Skeletal muscle satellite cell (primary cell): Measurements from ENCODE around the gene U2AF2.

Experiments used
- H3K27me3 ChIP-seq: 2 replicates; pipeline ENCODE4 v1.7.0; 2013; ENCODE audit warnings: low read length; ENCODE audit not compliant: control insufficient read depth, insufficient read depth
- H3K36me3 ChIP-seq: 2 replicates; pipeline ENCODE4 v1.7.0; 2013; ENCODE audit warnings: mild to moderate bottlenecking, control low read depth, low read length; ENCODE audit not compliant: insufficient read depth
- H3K4me1 ChIP-seq: 2 replicates; pipeline ENCODE4 v1.7.0; 2013; ENCODE audit warnings: low read length; ENCODE audit not compliant: control insufficient read depth, insufficient read depth
- H3K4me2 ChIP-seq: 2 replicates; pipeline ENCODE4 v1.7.0; 2013; ENCODE audit warnings: mild to moderate bottlenecking, low read length
- H3K4me3 ChIP-seq: 2 replicates; pipeline ENCODE4 v1.7.0; 2013; ENCODE audit warnings: low read length
- H3K9ac ChIP-seq: 2 replicates; pipeline ENCODE4 v1.7.0; 2013; ENCODE audit warnings: mild to moderate bottlenecking, low read depth, low read length, moderate library complexity
- H3K9me3 ChIP-seq: replicated peaks from 2 replicates; pipeline ENCODE4 v1.7.0; 2013; ENCODE audit warnings: mild to moderate bottlenecking, control low read depth, low read length

The U2AF2 gene

GRCh38 chr19:55690769-55691545 is 36.1 kb downstream of the U2AF2 start:
- Histone ChIP-seq H3K4me1 (no peaks in the 10 kb centered on the region), H3K27me3 (no peaks in the 10 kb centered on the region), H3K4me2 (no peak overlapping the region), H3K36me3 (peaks cover 61% of the 10 kb centered on the region), H3K9me3 (no peaks in the 10 kb centered on the region), H3K4me3 (no peak overlapping the region), H3K9ac (no peak overlapping the region)

- no peak overlapping the region for H3K9ac ChIP-seq
- H3K27me3 ChIP-seq, result no peaks in the 10 kb centered on the region
- H3K36me3 ChIP-seq, result peaks cover 61% of the 10 kb centered on the region
- H3K4me1 ChIP-seq, result no peaks in the 10 kb centered on the region
- no peak overlapping the region for H3K4me3 ChIP-seq
- no peak overlapping the region for H3K4me2 ChIP-seq
- no peaks in the 10 kb centered on the region for H3K9me3 ChIP-seq
Measured at GRCh38 chr19:55691561-55692481, 37.0 kb downstream of the U2AF2 start.

GRCh38 chr19:55692681-55693081 is 37.8 kb downstream of the U2AF2 start:
- Histone ChIP-seq H3K4me1 (no peaks in the 10 kb centered on the region), H3K4me3 (no peak overlapping the region), H3K27me3 (no peaks in the 10 kb centered on the region), H3K9me3 (no peaks in the 10 kb centered on the region), H3K9ac (no peak overlapping the region), H3K36me3 (peaks cover 67% of the 10 kb centered on the region), H3K4me2 (no peak overlapping the region)

DNA sequence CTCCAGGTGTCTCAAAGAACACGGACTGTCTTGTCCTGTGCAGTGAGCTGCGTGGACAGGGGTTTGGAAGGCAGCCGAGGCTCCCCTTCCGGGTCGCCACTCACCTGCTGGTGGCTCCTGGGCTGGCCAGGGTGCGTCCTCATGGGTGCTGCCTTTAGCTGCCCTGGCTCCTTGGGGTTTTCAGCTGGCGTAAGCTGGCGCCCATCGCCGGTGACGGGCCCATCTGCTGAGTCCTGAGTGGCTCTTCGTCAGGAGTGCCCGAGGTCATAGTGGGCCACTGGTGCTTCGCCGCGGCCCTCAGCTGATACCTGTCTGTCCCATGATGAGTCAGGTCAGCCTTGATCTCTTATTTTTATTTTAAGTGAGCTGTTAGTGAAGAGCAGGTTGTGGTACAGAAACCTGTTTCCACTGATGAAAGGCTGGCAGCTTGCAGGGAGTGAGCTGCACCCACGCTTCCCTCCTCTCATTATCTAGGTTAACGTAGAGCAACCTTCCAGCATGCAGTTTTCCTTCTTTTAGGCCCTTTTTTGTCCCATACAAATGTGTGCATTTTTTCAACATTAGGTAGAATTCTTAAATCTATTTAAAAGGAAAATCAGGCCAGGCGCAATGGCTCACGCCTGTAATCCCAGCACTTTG is 38.6 kb downstream of the U2AF2 start:
- Histone ChIP-seq H3K4me1 (no peaks in the 10 kb centered on the region), H3K9ac (no peak overlapping the region), H3K4me3 (no peak overlapping the region), H3K9me3 (no peaks in the 10 kb centered on the region), H3K27me3 (no peaks in the 10 kb centered on the region), H3K4me2 (no peak overlapping the region), H3K36me3 (peaks cover 64% of the 10 kb centered on the region)

DNA sequence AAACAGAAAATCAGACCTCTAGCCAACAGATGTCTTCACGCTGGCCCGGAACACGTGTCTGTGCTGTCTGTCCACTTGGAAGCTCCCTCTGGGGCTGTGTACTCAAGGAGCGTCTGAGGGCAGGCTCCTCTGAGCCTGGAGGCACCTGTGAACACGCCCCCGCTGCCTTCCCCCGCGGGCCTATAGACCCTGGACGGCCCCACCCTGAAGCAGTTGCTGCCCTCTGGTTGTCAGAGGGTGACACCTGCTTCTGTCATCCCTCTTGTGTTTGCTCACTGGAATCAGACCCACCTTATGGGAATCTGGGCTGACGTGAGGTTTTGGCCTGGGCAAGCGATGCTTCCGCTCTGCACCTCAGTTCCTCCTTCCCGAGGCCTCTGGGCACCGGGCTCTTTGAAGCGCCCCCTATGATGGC is 39.4 kb downstream of the U2AF2 start:
- Histone ChIP-seq H3K4me1 (no peaks in the 10 kb centered on the region), H3K4me3 (no peak overlapping the region), H3K36me3 (peaks cover 59% of the 10 kb centered on the region), H3K9me3 (no peaks in the 10 kb centered on the region), H3K27me3 (no peaks in the 10 kb centered on the region), H3K9ac (no peak overlapping the region), H3K4me2 (no peak overlapping the region)

- no peak overlapping the region for H3K4me3 ChIP-seq
- peaks cover 52% of the 10 kb centered on the region for H3K36me3 ChIP-seq
- no peaks in the 10 kb centered on the region for H3K9me3 ChIP-seq
- no peaks in the 10 kb centered on the region for H3K4me1 ChIP-seq
- no peak overlapping the region for H3K9ac ChIP-seq
- H3K27me3 ChIP-seq, result no peaks in the 10 kb centered on the region
- H3K4me2 ChIP-seq, result no peak overlapping the region
Measured at GRCh38 chr19:55694656-55695491, 40.0 kb downstream of the U2AF2 start.

DNA sequence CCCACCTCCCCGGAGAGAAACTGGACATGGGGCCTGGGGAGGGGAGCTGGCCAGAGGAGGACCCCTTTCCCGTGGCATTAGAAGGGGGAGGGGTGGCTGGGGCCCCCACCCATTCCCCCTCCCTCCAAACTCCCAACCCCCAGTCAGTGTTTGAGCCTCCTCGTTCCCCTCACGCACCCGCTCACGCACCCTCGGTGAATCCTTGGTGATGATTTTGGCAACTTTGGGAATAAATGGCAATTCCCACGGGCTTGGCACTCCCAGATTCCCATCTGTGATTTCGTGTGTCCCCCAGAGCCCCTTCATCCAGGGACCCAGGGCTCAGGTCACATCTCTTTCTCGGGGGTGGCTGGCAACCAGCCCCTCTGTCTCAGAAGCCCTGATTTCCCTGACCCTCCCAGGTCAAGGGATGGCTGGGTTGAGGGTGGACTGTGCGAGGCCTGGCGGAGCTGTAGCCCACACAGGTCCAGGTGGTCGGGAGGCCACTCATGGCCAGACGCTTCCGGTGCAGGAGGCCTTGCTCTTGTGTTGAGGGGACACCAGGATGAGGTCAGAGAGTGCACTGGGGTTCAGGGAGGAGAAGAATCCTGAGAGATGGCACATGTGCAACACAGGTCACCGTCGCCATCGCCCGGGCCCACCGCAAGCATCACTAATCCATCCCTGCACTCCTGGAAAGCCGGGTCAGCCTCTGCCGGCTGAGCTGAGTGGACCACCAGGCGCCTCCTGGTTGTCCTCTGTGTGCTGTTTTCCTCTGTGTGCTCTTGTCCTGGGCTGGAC is 40.9 kb downstream of the U2AF2 start:
- Histone ChIP-seq H3K9me3 (no peaks in the 10 kb centered on the region), H3K9ac (no peak overlapping the region), H3K4me2 (no peak overlapping the region), H3K36me3 (peaks cover 50% of the 10 kb centered on the region), H3K4me1 (no peaks in the 10 kb centered on the region), H3K27me3 (no peaks in the 10 kb centered on the region), H3K4me3 (no peak overlapping the region)

GRCh38 chr19:55696301-55697068 is 41.6 kb downstream of the U2AF2 start:
- H3K36me3 ChIP-seq, result peaks cover 52% of the 10 kb centered on the region

GRCh38 chr19:55697069-55697440 is 42.2 kb downstream of the U2AF2 start:
- Histone ChIP-seq H3K36me3 (peaks cover 54% of the 10 kb centered on the region), H3K4me3 (no peak overlapping the region), H3K4me2 (no peak overlapping the region), H3K9me3 (no peaks in the 10 kb centered on the region), H3K9ac (no peak overlapping the region), H3K27me3 (no peaks in the 10 kb centered on the region), H3K4me1 (no peaks in the 10 kb centered on the region)

More at GRCh38 chr19:55696301-55697068, 41.6 kb downstream of the U2AF2 start:
- no peak overlapping the region for H3K4me3 ChIP-seq
- no peak overlapping the region for H3K4me2 ChIP-seq
- no peaks in the 10 kb centered on the region for H3K27me3 ChIP-seq
- no peaks in the 10 kb centered on the region for H3K9me3 ChIP-seq
- H3K4me1 ChIP-seq, result no peaks in the 10 kb centered on the region
- H3K9ac ChIP-seq, result no peak overlapping the region

- Histone ChIP-seq H3K27me3 (no peaks in the 10 kb centered on the region), H3K4me1 (no peaks in the 10 kb centered on the region), H3K36me3 (peaks cover 54% of the 10 kb centered on the region), H3K9ac (no peak overlapping the region), H3K4me2 (no peak overlapping the region), H3K9me3 (no peaks in the 10 kb centered on the region), H3K4me3 (no peak overlapping the region)
Measured at GRCh38 chr19:55697698-55698097, 42.9 kb downstream of the U2AF2 start.
